Left colon (tissue), 2 donors: ENCODE measurements around the gene HAPLN2. TPM values are rescaled to one million over a fixed set of nuclear protein-coding genes. Genes with fewer than 3 reads are reported as not detected.
"Not testable (repeated sequence)": the region's sequence is repeated elsewhere in the genome, so short reads cannot be mapped to it uniquely, and the experiment has no call there.

Experiments
- ATAC-seq: fragments of 200-7000 bp; cut with Tn5 transposase; one replicate; pipeline ENCODE4 v1.9.1; 2020; ENCODE audit warnings: mild to moderate bottlenecking, moderate library complexity
- DNase-seq, 2 donors: peaks; one replicate each; pipeline ENCODE4 v3.0.0-alpha.2; 2020
- intact Hi-C, 2 donors: fragments of 100-400 bp; cut with DNase I in 1 of 2; cut with micrococcal nuclease in 1 of 2; formaldehyde crosslinking; loops; one replicate each; pipeline versions ENCODE4 v1.11.2 to v1.14.0; 2022; cut with DNase I, micrococcal nuclease
- long read RNA-seq: library from polyadenylated mRNA; unstranded; transcript quantifications from one replicate; pipeline ENCODE4 v2.0.0, GENCODE V29; 2021
- total RNA-seq, 2 donors: library from RNA; stranded (reverse); fragmentation: NEBNext Ultra II Directional; extraction: Animal tissue kit (Norgen Biotek cat#: 25700); gene quantifications; one replicate each; pipeline ENCODE4 v1.2.1, GENCODE V29; 2021
- donor health status: DM: no; HTN: no; CAD: no.
- donor health status: DM: yes; HTN: yes; CAD: no.

HAPLN2 gene
- total RNA-seq: not detected
- long read RNA-seq: 0 reads

GRCh38 chr1:156618853-156619581 lies at the start of gene HAPLN2:
TSS of gene HAPLN2 (plus strand) at chr1:156619415. CDS start at chr1:156623491, 4,076 bp downstream.
- intact Hi-C loops: no loop called here
- DNase-seq: peak in 1 of 2 donors; percentile 19
- no peak for ATAC-seq

- ATAC-seq: peak; percentile 79
- intact Hi-C loops: no loop called here
Observed at GRCh38 chr1:156571261-156571852, 47.9 kb upstream of the HAPLN2 start.

GRCh38 chr1:156571919-156572662 lies 47.1 kb upstream of the HAPLN2 start, which contains the start of gene IQGAP3:
TSS of gene IQGAP3 (minus strand) at chr1:156572565. CDS start at chr1:156572529, 36 bp downstream.
- ATAC-seq: peak; percentile 88
- DNase-seq: peak; percentile 90 to 93
- intact Hi-C loops: no loop called here

More at GRCh38 chr1:156571261-156571852, 47.9 kb upstream of the HAPLN2 start:
- DNase-seq: no peak

GRCh38 chr1:156572663-156573018 lies 46.6 kb upstream of the HAPLN2 start:
- intact Hi-C loops: no loop called here
- DNase-seq (no peak), ATAC-seq (no peak)

- DNase-seq (no peak), ATAC-seq (no peak)
- intact Hi-C loops: no loop called here
Observed at GRCh38 chr1:156574039-156574633, 45.1 kb upstream of the HAPLN2 start.

- peak; percentile 68 for ATAC-seq
- DNase-seq: no peak
- intact Hi-C loops: no loop called here
Observed at GRCh38 chr1:156577550-156577949, 41.7 kb upstream of the HAPLN2 start.

GRCh38 chr1:156578055-156578454 lies 41.2 kb upstream of the HAPLN2 start:
- intact Hi-C loops: no loop called here
- no peak for ATAC-seq
- DNase-seq: no peak

- ATAC-seq (no peak), DNase-seq (no peak)
- intact Hi-C loops: no loop called here
Observed at GRCh38 chr1:156579472-156579871, 39.7 kb upstream of the HAPLN2 start, which contains the start of gene TTC24. TSS of gene TTC24 (plus strand) at chr1:156579723. CDS start at chr1:156581365, 1,642 bp downstream.

- DNase-seq (no peak), ATAC-seq (no peak)
- intact Hi-C loops: no loop called here
Observed at GRCh38 chr1:156581661-156582387, 37.4 kb upstream of the HAPLN2 start.

- DNase-seq (no peak), ATAC-seq (no peak)
- intact Hi-C loops: no loop called here
Observed at GRCh38 chr1:156582388-156583017, 36.7 kb upstream of the HAPLN2 start.

- DNase-seq (peak; percentile 66 to 86), ATAC-seq (peak; percentile 54)
- intact Hi-C loops: no loop called here
Observed at GRCh38 chr1:156583821-156584622, 35.2 kb upstream of the HAPLN2 start.

- intact Hi-C loops: no loop called here
- DNase-seq (no peak), ATAC-seq (peak; percentile 17)
Observed at GRCh38 chr1:156584813-156585212, 34.4 kb upstream of the HAPLN2 start.

GRCh38 chr1:156586323-156586722 lies 32.9 kb upstream of the HAPLN2 start:
- DNase-seq (no peak), ATAC-seq (no peak)
- intact Hi-C loops: no loop called here

GRCh38 chr1:156586892-156587477 lies 32.2 kb upstream of the HAPLN2 start:
- DNase-seq: no peak
- ATAC-seq: peak; percentile 64
- intact Hi-C loops: no loop called here

GRCh38 chr1:156587927-156588326 lies 31.3 kb upstream of the HAPLN2 start:
- not testable (repeated sequence) for DNase-seq

GRCh38 chr1:156589546-156589945 lies 29.7 kb upstream of the HAPLN2 start:
- intact Hi-C loops: no loop called here
- DNase-seq (no peak), ATAC-seq (no peak)

More at GRCh38 chr1:156587927-156588326, 31.3 kb upstream of the HAPLN2 start:
- ATAC-seq, intact Hi-C loops: not testable (repeated sequence)
